Measurements from ENCODE around the gene MED9.

- TF ChIP-seq CTCF (conservative IDR thresholded peaks at IDR 0.05; ENCODE audit: low read depth, low read length) (no peak), EZH2 (IDR thresholded peaks at IDR 0.05; ENCODE audit: borderline replicate concordance, low read depth, low read length, poor library complexity, severe bottlenecking) (no peak)
These were observed 61.9 kb downstream of the MED9 start for GRCh38 chr17:17538417-17539391.
